Caco-2 (cell line): ENCODE measurements around the gene GRID1. TPM values are rescaled to one million over a fixed set of nuclear protein-coding genes. Genes with fewer than 3 reads are reported as not detected.

Experiments used
- BruUV-seq: library from RNA; stranded (reverse); fragments of 400-500 nt; replicated peaks from 2 replicates; lab custom pipeline; 2021; lab: Mats Ljungman, UMichigan
- CTCF ChIA-PET: fragments of 300-600 bp; sonication (Branson Sonifier 250); formaldehyde crosslinking; loops from one replicate; lab custom pipeline; 2022; ENCODE audit warnings: antibody characterized with exemption; lab: Charles Lee
- POLR2A ChIA-PET: fragments of 300-600 bp; sonication (Branson Sonifier 250); formaldehyde crosslinking; loops from one replicate; lab custom pipeline; 2022; ENCODE audit warnings: antibody characterized with exemption; lab: Charles Lee
- DNase-seq, 2 experiments: peaks; one replicate each; pipeline versions ENCODE4 v3.0.0 to v3.0.0-alpha.2; 2020 to 2022
- H3K27me3 ChIP-seq: replicated peaks from 2 replicates; pipeline ENCODE4 v1.6.0; 2011; ENCODE audit warnings: low read length; ENCODE audit not compliant: control insufficient read depth, insufficient read depth
- H3K36me3 ChIP-seq: 2 replicates; pipeline ENCODE4 v1.5.1; 2011; ENCODE audit warnings: low read length; ENCODE audit not compliant: control insufficient read depth, insufficient read depth
- H3K4me1 ChIP-seq: fragments of 250-450 bp; sonication (Bioruptor Pico); 2 replicates; pipeline ENCODE4 v1.5.1; 2020; ENCODE audit warnings: mild to moderate bottlenecking
- H3K4me3 ChIP-seq: 2 replicates; pipeline ENCODE4 v1.5.1; 2011; ENCODE audit warnings: low read depth, mild to moderate bottlenecking, control low read depth, low read length
- H3K9me3 ChIP-seq: fragments of 250-450 bp; sonication (Bioruptor Pico); 2 replicates; pipeline ENCODE4 v1.5.1; 2020; ENCODE audit warnings: mild to moderate bottlenecking, moderate library complexity
- H3K27ac Mint-ChIP-seq: one replicate; pipeline ENCODE4 v1.8.0; 2022; ENCODE audit warnings: mixed read lengths; ENCODE audit not compliant: unreplicated experiment
- H3K27me3 Mint-ChIP-seq: one replicate; pipeline ENCODE4 v1.8.0; 2022; ENCODE audit warnings: mixed read lengths; ENCODE audit not compliant: insufficient read depth, unreplicated experiment
- H3K36me3 Mint-ChIP-seq: one replicate; pipeline ENCODE4 v1.8.0; 2022; ENCODE audit warnings: mild to moderate bottlenecking, mixed read lengths; ENCODE audit not compliant: insufficient read depth, unreplicated experiment
- H3K4me1 Mint-ChIP-seq: one replicate; pipeline ENCODE4 v1.8.0; 2022; ENCODE audit warnings: low read depth, mixed read lengths; ENCODE audit not compliant: unreplicated experiment
- H3K4me3 Mint-ChIP-seq: one replicate; pipeline ENCODE4 v1.8.0; 2022; ENCODE audit warnings: mild to moderate bottlenecking, moderate library complexity, mixed read lengths; ENCODE audit not compliant: unreplicated experiment
- H3K9me3 Mint-ChIP-seq: one replicate; pipeline ENCODE4 v1.8.0; 2022; ENCODE audit warnings: mixed read lengths; ENCODE audit not compliant: unreplicated experiment
- intact Hi-C: fragments of 100-400 bp; cut with micrococcal nuclease; formaldehyde crosslinking; loops from one replicate; pipeline ENCODE4 v1.10.0; 2022; ENCODE audit not compliant: unreplicated experiment
- total RNA-seq: library from RNA; stranded (reverse); gene quantifications from 2 replicates; pipeline ENCODE4 v1.2.3, GENCODE V29; 2022
- TF ChIP-seq, protein P1 (sequence below), 2 experiments: fragments of 200-600 bp in 1 of 2; IDR thresholded peaks; 1 replicate in 1 of 2; 2 replicates in 1 of 2; pipeline versions ENCODE4 v1.5.1 to v1.8.0; 2011 to 2022; ENCODE audit warnings: antibody characterized with exemption in 1 of 2, control low read depth in 1 of 2, inconsistent platforms in 1 of 2, low read depth in 1 of 2, low read length in 1 of 2, mild to moderate bottlenecking in 1 of 2, moderate library complexity in 1 of 2; ENCODE audit not compliant: insufficient read depth in 1 of 2, severe bottlenecking in 1 of 2, unreplicated experiment in 1 of 2

GRID1 gene
- total RNA-seq, 1 experiment from 2014 or later, result 8.0 TPM

DNA sequence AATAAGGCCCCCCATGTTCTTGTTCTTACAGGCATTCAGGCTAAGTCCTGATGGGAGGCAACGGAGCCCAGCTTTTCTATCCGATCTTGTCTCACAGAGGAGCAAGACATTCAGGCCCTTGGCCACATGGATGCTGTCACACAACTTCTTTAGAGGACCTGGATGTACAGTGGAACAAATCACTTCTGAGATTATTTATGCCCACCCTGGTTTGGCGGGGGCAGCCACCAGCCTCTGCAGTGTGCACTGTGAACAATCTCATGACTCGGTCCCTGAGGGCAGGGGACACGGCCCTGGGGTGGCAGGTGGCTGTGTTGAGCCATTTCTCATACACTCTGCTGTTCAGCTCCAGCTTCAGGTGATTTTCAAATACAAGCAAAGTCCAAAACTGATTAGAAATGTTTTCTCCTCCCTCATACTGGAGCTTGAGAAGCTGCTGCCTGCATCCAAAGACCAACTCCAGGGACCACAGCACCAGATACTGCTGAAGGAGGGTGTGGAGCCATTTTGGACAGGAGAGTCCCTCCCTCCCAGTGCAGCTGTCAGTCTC, 441.3 kb downstream of the GRID1 start:
- POLR2A ChIA-PET, result no interaction called here
- Mint-ChIP-seq H3K9me3 (no peaks in the 10 kb centered on the region), H3K27ac (no peak overlapping the region)

DNA sequence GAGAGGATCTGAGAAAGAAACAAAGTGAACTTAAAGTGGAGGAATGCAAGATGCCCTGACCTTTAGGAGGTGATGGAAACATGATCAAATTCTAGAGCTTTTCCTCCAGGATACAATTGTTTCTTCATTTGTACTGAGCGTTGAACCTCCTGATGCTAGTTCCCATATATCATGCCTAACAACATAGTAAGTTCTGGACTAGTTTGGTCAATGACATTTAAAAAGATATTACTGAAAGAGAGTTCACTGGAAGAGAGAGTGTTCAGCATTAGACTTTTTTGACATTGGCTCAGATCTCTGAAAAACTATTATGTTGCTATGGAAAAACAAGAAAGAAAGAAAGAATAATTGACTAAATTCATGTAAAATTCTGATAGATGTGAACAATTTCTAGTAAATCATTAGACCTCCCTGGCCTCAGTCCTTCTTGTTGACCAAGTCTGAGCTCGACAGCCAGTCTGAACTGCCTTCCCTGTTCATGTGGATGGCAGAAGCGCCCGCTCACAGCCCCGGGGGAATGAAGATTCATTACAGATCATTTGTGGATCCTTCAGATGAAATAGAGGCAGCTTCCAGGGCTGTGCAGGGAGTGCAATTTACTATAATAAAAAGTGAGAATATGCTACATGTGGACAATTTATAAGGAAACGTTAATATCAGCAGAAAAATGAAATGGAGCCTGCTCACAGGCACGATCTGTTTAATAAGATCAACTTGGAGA, 442.1 kb downstream of the GRID1 start:
- no peak for DNase-seq
- intact Hi-C loops, result no loop called here
- POLR2A ChIA-PET, result no interaction called here
- CTCF ChIA-PET, result no interaction called here
- Mint-ChIP-seq H3K36me3 (no peaks in the 10 kb centered on the region), H3K4me1 (no peaks in the 10 kb centered on the region), H3K4me3 (no peak overlapping the region), H3K27me3 (peaks cover 7% of the 10 kb centered on the region), H3K9me3 (no peaks in the 10 kb centered on the region), H3K27ac (no peak overlapping the region)
- H3K4me1 ChIP-seq, result no peaks in the 10 kb centered on the region
- TF ChIP-seq, protein P1, sequence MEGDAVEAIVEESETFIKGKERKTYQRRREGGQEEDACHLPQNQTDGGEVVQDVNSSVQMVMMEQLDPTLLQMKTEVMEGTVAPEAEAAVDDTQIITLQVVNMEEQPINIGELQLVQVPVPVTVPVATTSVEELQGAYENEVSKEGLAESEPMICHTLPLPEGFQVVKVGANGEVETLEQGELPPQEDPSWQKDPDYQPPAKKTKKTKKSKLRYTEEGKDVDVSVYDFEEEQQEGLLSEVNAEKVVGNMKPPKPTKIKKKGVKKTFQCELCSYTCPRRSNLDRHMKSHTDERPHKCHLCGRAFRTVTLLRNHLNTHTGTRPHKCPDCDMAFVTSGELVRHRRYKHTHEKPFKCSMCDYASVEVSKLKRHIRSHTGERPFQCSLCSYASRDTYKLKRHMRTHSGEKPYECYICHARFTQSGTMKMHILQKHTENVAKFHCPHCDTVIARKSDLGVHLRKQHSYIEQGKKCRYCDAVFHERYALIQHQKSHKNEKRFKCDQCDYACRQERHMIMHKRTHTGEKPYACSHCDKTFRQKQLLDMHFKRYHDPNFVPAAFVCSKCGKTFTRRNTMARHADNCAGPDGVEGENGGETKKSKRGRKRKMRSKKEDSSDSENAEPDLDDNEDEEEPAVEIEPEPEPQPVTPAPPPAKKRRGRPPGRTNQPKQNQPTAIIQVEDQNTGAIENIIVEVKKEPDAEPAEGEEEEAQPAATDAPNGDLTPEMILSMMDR (IDR thresholded peaks at IDR 0.05; ENCODE audit: insufficient read depth in 1 of 2, low read depth in 1 of 2, low read length in 1 of 2, severe bottlenecking in 1 of 2, unreplicated experiment in 1 of 2), result no peak
- no peaks in the 10 kb centered on the region for H3K36me3 ChIP-seq
- BruUV-seq, result no TSS peak
- no peaks in the 10 kb centered on the region for H3K9me3 ChIP-seq
- H3K4me3 ChIP-seq, result no peak overlapping the region
- H3K27me3 ChIP-seq, result no peaks in the 10 kb centered on the region

More for the DNA sequence above, 441.3 kb downstream of the GRID1 start:
- H3K27me3 Mint-ChIP-seq, result peaks cover 7% of the 10 kb centered on the region
- no peaks in the 10 kb centered on the region for H3K4me1 ChIP-seq
- TF ChIP-seq, protein P1 (IDR thresholded peaks at IDR 0.05; ENCODE audit: insufficient read depth in 1 of 2, low read depth in 1 of 2, low read length in 1 of 2, severe bottlenecking in 1 of 2, unreplicated experiment in 1 of 2), result no peak
- BruUV-seq, result no TSS peak
- no peak for DNase-seq
- no peak overlapping the region for H3K4me3 ChIP-seq
- no peaks in the 10 kb centered on the region for H3K9me3 ChIP-seq
- H3K27me3 ChIP-seq, result no peaks in the 10 kb centered on the region
- CTCF ChIA-PET, result no interaction called here
- H3K36me3 Mint-ChIP-seq, result no peaks in the 10 kb centered on the region
- H3K4me1 Mint-ChIP-seq, result no peaks in the 10 kb centered on the region
- no peak overlapping the region for H3K4me3 Mint-ChIP-seq
- H3K36me3 ChIP-seq, result no peaks in the 10 kb centered on the region
- intact Hi-C loops, result no loop called here

DNA sequence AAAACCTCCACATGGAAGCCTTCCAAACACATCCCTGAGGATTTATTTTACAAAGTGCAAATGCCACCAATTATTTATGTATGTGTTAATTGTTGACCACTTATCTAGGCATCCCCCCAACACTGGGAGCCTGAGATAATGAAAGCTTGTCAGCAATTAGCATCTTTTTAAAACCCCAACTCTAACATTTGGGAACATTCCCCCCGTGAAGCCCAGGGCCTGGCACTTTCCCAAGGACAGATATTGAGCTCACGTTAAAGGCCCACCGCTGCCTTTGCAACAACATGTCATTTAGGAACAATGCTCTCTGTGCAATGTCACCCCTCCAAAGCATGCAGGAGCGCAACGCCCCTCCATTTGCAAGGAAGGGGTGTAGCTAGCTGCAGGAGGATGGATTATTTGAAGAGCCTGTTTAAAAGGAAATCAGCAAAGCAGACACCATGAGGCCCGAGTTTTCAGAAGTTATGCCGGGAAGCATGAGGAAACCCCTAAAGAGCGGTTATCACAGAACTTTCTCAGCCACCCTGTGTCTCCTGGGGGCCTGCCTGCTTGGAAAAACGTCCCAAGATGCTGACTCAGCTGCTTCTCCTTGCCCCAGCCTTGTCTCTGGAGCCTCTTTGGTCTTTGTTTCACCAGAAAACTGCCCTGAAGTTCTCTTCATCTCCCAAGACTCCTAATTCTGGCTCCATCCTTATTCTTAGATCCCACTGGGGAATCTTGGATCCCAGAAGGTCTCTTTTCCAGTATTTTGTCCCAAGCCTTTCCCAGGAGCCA, 444.1 kb downstream of the GRID1 start:
- TF ChIP-seq, protein P1 (IDR thresholded peaks at IDR 0.05; ENCODE audit: insufficient read depth in 1 of 2, low read depth in 1 of 2, low read length in 1 of 2, severe bottlenecking in 1 of 2, unreplicated experiment in 1 of 2), result no peak
- Mint-ChIP-seq H3K36me3 (no peaks in the 10 kb centered on the region), H3K27me3 (peaks cover 1% of the 10 kb centered on the region), H3K4me3 (no peak overlapping the region), H3K9me3 (no peaks in the 10 kb centered on the region), H3K27ac (no peak overlapping the region), H3K4me1 (no peaks in the 10 kb centered on the region)
- Histone ChIP-seq H3K36me3 (no peaks in the 10 kb centered on the region), H3K4me1 (no peaks in the 10 kb centered on the region), H3K4me3 (no peak overlapping the region), H3K27me3 (no peaks in the 10 kb centered on the region), H3K9me3 (no peaks in the 10 kb centered on the region)
- ChIA-PET POLR2A (no interaction called here), CTCF (interaction anchor here (0.6 kb wide), 1 partner anchor 179 kb away, joined by 4 read pairs; no protein-coding TSS in a partner anchor)
- BruUV-seq, result no TSS peak
- no peak for DNase-seq
- intact Hi-C loops, result no loop called here
